NCI-H1092 (cell line): Measurements from ENCODE around the gene PHACTR3.

Experiments
- DNase-seq: peaks from one replicate; lab custom pipeline; 2025; lab: John Stamatoyannopoulos, UW

Gene PHACTR3

GRCh38 chr20:59696476-59696875, 92.1 kb downstream of the PHACTR3 start:
- DNase-seq, result no peak

- DNase-seq, result no peak
Observed at GRCh38 chr20:59697068-59697467, 92.7 kb downstream of the PHACTR3 start.

- DNase-seq, result no peak
Observed at GRCh38 chr20:59698598-59698997, 94.3 kb downstream of the PHACTR3 start.

GRCh38 chr20:59701236-59701635, 96.9 kb downstream of the PHACTR3 start:
- DNase-seq, result no peak

- no peak for DNase-seq
Observed at GRCh38 chr20:59703046-59703445, 98.7 kb downstream of the PHACTR3 start.

- DNase-seq, result no peak
Observed at GRCh38 chr20:59705651-59706399, 101.5 kb downstream of the PHACTR3 start.

GRCh38 chr20:59706400-59706693, 102.0 kb downstream of the PHACTR3 start:
- DNase-seq, result no peak

- no peak for DNase-seq
Observed at GRCh38 chr20:59708326-59708725, 104.0 kb downstream of the PHACTR3 start.

GRCh38 chr20:59709636-59710035, 105.3 kb downstream of the PHACTR3 start:
- DNase-seq, result no peak

- DNase-seq, result no peak
Observed at GRCh38 chr20:59718071-59718470, 113.7 kb downstream of the PHACTR3 start.

- no peak for DNase-seq
Observed at GRCh38 chr20:59718751-59719150, 114.4 kb downstream of the PHACTR3 start.

GRCh38 chr20:59720013-59720412, 115.7 kb downstream of the PHACTR3 start:
- DNase-seq, result no peak

- no peak for DNase-seq
Observed at GRCh38 chr20:59721386-59721785, 117.0 kb downstream of the PHACTR3 start.

- no peak for DNase-seq
Observed at GRCh38 chr20:59723108-59723500, 118.8 kb downstream of the PHACTR3 start.

GRCh38 chr20:59723607-59724456, 119.5 kb downstream of the PHACTR3 start:
- DNase-seq, result no peak

GRCh38 chr20:59724457-59725366, 120.4 kb downstream of the PHACTR3 start:
- DNase-seq, result no peak

GRCh38 chr20:59725476-59726280, 121.3 kb downstream of the PHACTR3 start:
- DNase-seq, result no peak

- no peak for DNase-seq
Observed at GRCh38 chr20:59726281-59726595, 121.9 kb downstream of the PHACTR3 start.

- DNase-seq, result no peak
Observed at GRCh38 chr20:59728722-59729430, 124.5 kb downstream of the PHACTR3 start.

GRCh38 chr20:59729506-59729905, 125.2 kb downstream of the PHACTR3 start:
- no peak for DNase-seq

GRCh38 chr20:59730722-59731121, 126.4 kb downstream of the PHACTR3 start:
- DNase-seq, result no peak
